Hematopoietic multipotent progenitor cell (in vitro differentiated cells): ENCODE data around the gene HEXD. TPM values are rescaled to one million over a fixed set of nuclear protein-coding genes. Genes with fewer than 3 reads are reported as not detected.

Experiments
- DNase-seq, 3 donors: peaks; one replicate each; pipeline ENCODE4 v3.0.0-alpha.2; 2011 to 2015; ENCODE audit warnings: low read depth in 2 of 3, low spot score in 2 of 3
- total RNA-seq: library from RNA; depleted of rRNA; stranded (reverse); fragments of >200 nt; gene quantifications from one replicate; pipeline ENCODE4 v1.2.3, GENCODE V29; 2012

HEXD gene
- total RNA-seq, 1 donor = 51.4 TPM

- DNase-seq = no peak
These were observed 20.4 kb downstream of the HEXD start for GRCh38 chr17:82438401-82439193.

DNA sequence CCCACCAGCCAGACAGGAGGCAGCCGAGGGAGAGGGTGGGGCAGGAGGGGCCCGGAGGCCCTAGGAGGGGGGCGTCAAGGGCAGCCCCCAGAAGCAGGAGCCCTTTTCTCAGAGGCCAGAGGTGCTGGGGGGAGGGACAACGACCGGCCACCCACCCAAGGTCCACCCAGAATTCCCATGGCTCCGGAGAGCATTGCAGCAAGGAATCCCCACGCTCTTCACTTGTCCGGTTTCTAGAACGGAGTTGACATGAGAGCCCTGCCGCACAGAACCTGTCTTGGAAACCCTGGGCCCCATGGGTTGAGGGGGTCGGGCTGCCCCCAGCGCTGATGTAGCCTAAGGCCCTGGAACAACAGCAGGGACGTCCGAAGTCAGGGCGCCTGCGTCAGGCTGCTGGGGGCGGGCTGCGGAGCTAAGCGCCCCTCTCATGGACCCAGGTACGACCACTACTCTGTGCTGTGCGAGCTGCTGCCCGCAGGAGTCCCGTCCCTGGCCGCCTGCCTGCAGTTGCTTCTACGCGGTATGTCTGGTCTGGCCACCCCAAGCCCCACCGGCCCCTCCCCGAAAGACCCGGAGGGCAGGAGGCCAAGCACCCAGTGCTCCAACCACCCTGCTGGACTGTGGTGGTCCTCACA, 21.2 kb downstream of the HEXD start:
- no peak for DNase-seq

DNA sequence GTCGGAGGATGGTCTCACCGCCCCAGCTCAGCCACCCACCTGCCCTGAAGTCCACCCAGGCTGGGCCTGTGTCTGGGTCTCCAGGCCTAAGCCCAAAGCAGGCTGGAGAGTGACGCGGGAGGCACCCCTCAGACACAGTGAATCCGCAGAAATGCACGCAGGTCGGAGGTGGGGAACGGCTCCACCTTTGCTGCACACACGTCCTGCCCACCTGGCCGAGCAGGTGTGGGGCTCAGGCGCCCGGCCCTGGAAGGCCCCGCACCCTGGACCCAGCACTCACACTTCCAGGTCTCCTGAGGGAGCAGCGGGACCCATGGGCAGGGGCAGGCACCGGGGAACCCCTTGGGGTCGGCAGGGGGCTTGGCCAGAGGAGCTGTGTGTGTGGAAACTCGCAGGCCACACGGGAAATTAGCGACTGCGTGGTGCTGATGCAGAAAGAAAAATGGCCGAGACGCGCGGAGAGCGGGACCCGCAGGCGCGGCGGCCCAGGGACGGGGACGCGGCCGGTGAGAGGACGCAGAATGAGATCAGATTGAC, 21.8 kb downstream of the HEXD start:
- no peak for DNase-seq

- DNase-seq = peak in 1 of 3 donors; percentile 22
These were observed 22.4 kb downstream of the HEXD start for GRCh38 chr17:82440469-82440981.

- DNase-seq = no peak
These were observed 23.0 kb downstream of the HEXD start for GRCh38 chr17:82440991-82441627.

GRCh38 chr17:82441691-82442487, 23.7 kb downstream of the HEXD start:
- DNase-seq = no peak

- DNase-seq = no peak
These were observed 24.7 kb downstream of the HEXD start for GRCh38 chr17:82442643-82443464.

GRCh38 chr17:82443465-82444283, 25.5 kb downstream of the HEXD start:
- no peak for DNase-seq

DNA sequence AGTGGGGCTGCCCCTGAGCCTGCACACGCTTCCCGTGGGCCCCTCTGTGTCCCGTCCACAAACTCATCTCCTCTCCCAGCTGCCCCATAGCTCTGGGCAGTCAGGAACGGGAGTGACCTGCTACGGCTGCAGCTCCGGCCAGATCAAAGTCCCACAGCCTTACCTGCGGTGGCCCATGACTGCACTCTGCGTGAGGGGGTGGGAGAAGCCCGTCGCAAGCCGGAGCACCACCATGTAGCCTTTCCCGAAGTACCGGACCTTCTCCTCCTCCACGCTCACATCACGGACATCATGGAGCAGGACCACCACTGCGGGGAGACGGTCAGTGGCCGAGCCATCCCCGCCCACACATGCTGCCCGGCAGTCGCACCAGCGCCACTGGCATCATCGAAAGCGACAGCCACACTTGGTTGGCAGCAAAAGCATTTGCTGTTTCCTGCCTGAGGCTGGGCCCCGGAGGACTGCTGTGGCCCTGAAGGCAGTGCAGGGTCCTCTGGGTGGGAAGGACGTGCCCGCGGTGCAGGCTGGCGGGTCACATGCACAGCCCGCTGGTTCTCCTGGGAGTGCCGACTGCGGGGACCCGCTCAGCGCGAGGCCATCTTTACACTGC, 26.2 kb downstream of the HEXD start:
- no peak for DNase-seq

GRCh38 chr17:82444941-82445521, 26.9 kb downstream of the HEXD start:
- no peak for DNase-seq

DNA sequence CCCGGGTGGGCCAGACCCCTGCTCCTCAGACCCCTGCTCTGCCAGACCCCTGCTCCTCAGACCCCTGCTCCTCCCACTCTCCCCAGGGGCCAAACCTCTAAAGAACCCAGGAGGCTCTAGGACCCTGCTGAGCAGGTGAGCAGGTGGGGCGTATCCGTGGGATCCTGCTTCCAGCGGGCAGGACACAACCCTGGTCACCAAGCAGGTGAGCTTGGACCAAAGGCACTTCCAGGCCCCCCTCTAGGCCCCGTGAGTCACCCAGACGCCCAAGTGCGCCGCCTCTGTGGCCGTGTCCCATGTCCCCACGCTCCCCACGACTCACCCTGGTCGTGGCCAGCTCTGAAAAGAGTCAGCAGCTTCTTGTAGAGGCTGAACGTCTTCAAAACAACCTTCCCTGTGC, 27.4 kb downstream of the HEXD start:
- no peak for DNase-seq

GRCh38 chr17:82446124-82446523, 28.0 kb downstream of the HEXD start:
- DNase-seq = no peak

GRCh38 chr17:82446649-82447048, 28.5 kb downstream of the HEXD start:
- DNase-seq = no peak

DNA sequence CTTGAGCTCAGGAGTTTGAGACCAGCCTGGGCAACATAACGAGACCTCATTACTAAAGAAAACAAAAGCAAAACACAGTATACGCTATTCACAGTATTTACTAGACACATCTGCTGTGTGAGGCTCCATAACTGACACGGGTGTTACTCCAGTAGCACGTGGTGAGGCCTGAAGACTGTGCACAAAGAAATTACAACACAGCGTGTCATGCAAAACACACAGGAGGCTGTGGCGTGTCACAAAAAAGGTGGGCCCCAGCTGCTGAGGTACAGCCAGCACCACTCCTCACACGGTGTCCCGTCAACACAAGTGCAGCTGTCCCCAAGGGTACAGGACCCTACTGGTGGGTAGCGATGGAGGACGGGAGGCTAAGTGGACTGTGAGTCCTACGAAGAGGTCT, 29.7 kb downstream of the HEXD start:
- DNase-seq = no peak

DNA sequence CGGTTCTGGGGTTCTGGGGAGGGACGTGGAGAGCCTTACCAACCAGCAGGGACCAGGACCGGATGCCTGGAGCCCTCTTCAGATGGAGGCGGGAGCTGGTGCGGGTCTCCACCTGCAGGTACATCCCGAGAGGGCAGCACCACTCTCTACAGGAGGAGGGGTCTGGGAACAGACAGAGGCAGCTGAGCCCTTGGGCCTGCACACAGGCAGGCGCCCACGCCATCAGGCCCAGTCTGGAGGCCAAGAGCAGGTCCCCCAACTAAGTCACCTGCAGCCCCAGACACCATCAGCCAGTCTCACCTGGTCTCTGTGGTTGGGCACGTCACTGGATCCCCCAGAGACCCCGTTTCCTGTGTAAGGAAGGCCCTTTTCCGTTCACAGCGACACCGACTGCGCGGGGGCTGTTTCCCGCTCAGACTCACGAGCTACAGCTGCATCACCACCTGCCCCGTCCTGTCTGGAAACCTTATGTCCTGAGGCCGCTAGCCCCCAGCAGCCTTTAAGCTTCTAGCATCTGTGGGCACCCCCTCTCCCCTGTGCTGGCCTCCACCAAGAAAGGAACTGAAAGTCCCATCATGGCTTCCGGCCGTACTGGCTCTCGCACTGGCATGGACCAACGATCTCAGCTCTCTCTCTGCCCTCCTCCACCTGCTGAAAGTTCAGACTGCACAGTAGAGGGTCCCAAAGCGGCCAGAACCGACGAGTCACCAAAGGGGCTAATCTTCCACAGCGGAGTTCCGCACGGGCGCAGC, 31.2 kb downstream of the HEXD start:
- peak; percentile 39 to 77 (median 62) for DNase-seq

GRCh38 chr17:82449883-82450356, 31.8 kb downstream of the HEXD start:
- no peak for DNase-seq
